HG03460 (cell line): ENCODE data around the gene TICRR.

Experiments
- ATAC-seq: cut with Tn5 transposase; IDR thresholded peaks from one replicate; pipeline ENCODE4 v1.9.1; 2021; ENCODE audit not compliant: unreplicated experiment

TICRR gene

DNA sequence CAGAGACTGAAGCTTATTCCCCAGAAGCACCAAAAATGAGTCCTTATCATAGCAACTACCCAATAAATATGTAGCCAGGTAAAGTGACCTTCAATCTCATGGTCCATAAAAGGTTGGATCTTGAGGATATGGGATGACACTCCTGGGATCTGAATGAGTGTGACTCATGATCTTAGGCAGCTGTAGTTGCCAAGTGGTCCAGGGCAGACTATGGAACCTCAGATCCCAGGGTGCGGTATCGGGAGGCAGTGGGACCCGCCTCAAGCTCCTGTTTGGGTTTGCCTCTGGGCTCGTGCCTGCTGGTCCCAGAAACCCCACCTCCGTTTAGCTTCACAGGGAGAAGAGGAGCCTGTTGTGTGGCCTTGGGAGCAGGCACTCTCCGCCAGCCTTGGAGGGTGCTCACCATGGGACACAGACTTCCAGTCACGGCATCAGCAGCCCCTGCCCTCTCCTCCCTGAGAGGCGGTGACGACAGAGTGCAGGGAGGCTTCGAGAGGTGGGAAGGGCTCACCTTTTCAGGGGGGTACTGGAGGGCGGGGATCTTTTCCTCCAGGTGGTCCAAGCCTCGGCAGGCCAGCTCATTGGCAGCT lies 95.8 kb downstream of the TICRR start:
- no peak for ATAC-seq

GRCh38 chr15:89671687-89672086 lies 96.4 kb downstream of the TICRR start:
- ATAC-seq = no peak

- ATAC-seq = no peak
Measured at GRCh38 chr15:89672221-89673164, 97.2 kb downstream of the TICRR start.

- ATAC-seq = no peak
Measured at GRCh38 chr15:89673165-89673512, 97.9 kb downstream of the TICRR start.

GRCh38 chr15:89674526-89674925 lies 99.3 kb downstream of the TICRR start:
- ATAC-seq = no peak

DNA sequence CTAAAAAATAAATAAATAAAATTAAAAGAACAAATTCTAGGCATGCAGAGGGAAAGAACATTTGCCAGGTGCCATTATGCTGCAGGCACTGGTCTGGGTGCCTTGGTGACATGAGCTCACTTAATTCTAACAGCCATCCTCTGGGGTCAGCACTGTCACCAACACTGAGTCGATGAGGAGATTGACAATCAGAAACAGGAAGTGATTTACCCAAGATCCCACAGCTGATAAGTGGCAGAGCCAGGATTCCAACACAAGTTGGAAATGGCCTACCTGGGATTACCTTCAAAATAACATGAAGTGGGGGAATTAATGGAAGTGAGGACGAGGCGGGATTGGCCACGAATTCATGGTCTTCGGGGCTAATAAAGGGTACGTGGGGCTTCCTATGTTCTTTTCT lies 100.3 kb downstream of the TICRR start:
- no peak for ATAC-seq

GRCh38 chr15:89677381-89677780 lies 102.1 kb downstream of the TICRR start:
- no peak for ATAC-seq
